HEK293 (cell line): ENCODE measurements around the gene PPHLN1.

ENCODE experiments used
- SALL2 ChIP-seq: fragments of 450-650 bp; formaldehyde crosslinking; IDR thresholded peaks from 2 replicates; pipeline ENCODE4 v1.5.0; 2017; ENCODE audit warnings: missing biosample characterization, mild to moderate bottlenecking, missing genetic modification characterization, borderline replicate concordance
- SP3 ChIP-seq: fragments of 450-650 bp; formaldehyde crosslinking; IDR thresholded peaks from 2 replicates; pipeline ENCODE4 v1.5.1; 2016; ENCODE audit warnings: missing biosample characterization, missing genetic modification characterization
- ZFP41 ChIP-seq: fragments of 450-650 bp; formaldehyde crosslinking; IDR thresholded peaks from 2 replicates; pipeline ENCODE4 v1.5.1; 2016; ENCODE audit warnings: missing biosample characterization, missing genetic modification characterization, borderline replicate concordance
- ZNF138 ChIP-seq: fragments of 450-650 bp; formaldehyde crosslinking; IDR thresholded peaks from 2 replicates; pipeline ENCODE4 v1.5.1; 2016; ENCODE audit warnings: missing biosample characterization, missing genetic modification characterization, borderline replicate concordance
- ZNF19 ChIP-seq: fragments of 450-650 bp; formaldehyde crosslinking; IDR thresholded peaks from 2 replicates; pipeline ENCODE4; 2016; ENCODE audit warnings: missing biosample characterization, missing genetic modification characterization, low read depth
- ZNF23 ChIP-seq: fragments of 450-650 bp; formaldehyde crosslinking; IDR thresholded peaks from 2 replicates; pipeline ENCODE4 v1.5.1; 2016; ENCODE audit warnings: missing biosample characterization, missing genetic modification characterization, borderline replicate concordance
- ZNF24 ChIP-seq: fragments of 450-650 bp; formaldehyde crosslinking; IDR thresholded peaks from 2 replicates; pipeline ENCODE4 v1.5.1; 2016; ENCODE audit warnings: missing biosample characterization, missing genetic modification characterization
- ZNF610 ChIP-seq: fragments of 450-650 bp; formaldehyde crosslinking; IDR thresholded peaks from 2 replicates; pipeline ENCODE4 v1.5.1; 2016; ENCODE audit warnings: missing biosample characterization, missing genetic modification characterization, borderline replicate concordance
- TF ChIP-seq, protein P1 (sequence below): fragments of 450-650 bp; formaldehyde crosslinking; IDR thresholded peaks from 2 replicates; pipeline ENCODE4 v1.5.1; 2017; ENCODE audit warnings: missing biosample characterization, missing genetic modification characterization
- TF ChIP-seq, protein P2 (sequence below): sonication (generic); formaldehyde crosslinking; IDR thresholded peaks from 2 replicates; pipeline ENCODE4 v1.8.1; 2022; ENCODE audit warnings: mild to moderate bottlenecking, moderate library complexity, missing genetic modification reagents
- TF ChIP-seq, protein P3 (sequence below): fragments of 450-650 bp; formaldehyde crosslinking; IDR thresholded peaks from 2 replicates; pipeline ENCODE4 v1.5.1; 2016; ENCODE audit warnings: missing biosample characterization, missing genetic modification characterization

DNA sequence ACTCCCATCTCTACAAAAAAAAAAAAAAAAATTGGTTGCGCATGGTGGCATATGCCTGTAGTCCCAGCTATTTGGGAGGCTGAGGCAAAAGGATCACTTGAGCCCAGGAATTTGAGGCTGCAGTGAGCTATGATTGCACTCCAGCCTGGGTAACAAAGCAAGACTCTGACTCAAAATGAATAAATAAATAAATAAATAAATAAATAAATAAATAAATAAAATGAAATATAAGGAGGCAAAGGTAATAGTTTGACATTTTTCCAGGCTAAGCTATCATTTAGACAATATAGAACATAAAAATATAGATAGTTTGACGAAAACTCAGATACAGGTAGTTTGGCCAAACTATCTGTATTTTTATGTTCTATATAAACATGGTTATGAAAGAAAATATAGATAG is 40.5 kb upstream of the PPHLN1 start:
- TF ChIP-seq ZFP41 (tag by site-specific recombination): no peak
- TF ChIP-seq, protein P1, sequence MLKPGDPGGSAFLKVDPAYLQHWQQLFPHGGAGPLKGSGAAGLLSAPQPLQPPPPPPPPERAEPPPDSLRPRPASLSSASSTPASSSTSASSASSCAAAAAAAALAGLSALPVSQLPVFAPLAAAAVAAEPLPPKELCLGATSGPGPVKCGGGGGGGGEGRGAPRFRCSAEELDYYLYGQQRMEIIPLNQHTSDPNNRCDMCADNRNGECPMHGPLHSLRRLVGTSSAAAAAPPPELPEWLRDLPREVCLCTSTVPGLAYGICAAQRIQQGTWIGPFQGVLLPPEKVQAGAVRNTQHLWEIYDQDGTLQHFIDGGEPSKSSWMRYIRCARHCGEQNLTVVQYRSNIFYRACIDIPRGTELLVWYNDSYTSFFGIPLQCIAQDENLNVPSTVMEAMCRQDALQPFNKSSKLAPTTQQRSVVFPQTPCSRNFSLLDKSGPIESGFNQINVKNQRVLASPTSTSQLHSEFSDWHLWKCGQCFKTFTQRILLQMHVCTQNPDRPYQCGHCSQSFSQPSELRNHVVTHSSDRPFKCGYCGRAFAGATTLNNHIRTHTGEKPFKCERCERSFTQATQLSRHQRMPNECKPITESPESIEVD (tag by site-specific recombination): no peak
- 0 out of 2 replicates have a peak, but pooled peaks have one; percentile 40 for TF ChIP-seq ZNF19
- no peak for TF ChIP-seq SP3
- TF ChIP-seq, protein P2, sequence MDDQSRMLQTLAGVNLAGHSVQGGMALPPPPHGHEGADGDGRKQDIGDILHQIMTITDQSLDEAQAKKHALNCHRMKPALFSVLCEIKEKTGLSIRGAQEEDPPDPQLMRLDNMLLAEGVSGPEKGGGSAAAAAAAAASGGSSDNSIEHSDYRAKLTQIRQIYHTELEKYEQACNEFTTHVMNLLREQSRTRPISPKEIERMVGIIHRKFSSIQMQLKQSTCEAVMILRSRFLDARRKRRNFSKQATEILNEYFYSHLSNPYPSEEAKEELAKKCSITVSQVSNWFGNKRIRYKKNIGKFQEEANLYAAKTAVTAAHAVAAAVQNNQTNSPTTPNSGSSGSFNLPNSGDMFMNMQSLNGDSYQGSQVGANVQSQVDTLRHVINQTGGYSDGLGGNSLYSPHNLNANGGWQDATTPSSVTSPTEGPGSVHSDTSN (CRISPR knock-in tag): no peak
- 0 out of 2 replicates have a peak, but pooled peaks have one; percentile 29 for TF ChIP-seq ZNF138 (tag by site-specific recombination)
- no peak for TF ChIP-seq ZNF24
- TF ChIP-seq SALL2: no peak
- no peak for TF ChIP-seq ZNF610 (tag by site-specific recombination)
- no peak for TF ChIP-seq ZNF23 (tag by site-specific recombination)
- TF ChIP-seq, protein P3, sequence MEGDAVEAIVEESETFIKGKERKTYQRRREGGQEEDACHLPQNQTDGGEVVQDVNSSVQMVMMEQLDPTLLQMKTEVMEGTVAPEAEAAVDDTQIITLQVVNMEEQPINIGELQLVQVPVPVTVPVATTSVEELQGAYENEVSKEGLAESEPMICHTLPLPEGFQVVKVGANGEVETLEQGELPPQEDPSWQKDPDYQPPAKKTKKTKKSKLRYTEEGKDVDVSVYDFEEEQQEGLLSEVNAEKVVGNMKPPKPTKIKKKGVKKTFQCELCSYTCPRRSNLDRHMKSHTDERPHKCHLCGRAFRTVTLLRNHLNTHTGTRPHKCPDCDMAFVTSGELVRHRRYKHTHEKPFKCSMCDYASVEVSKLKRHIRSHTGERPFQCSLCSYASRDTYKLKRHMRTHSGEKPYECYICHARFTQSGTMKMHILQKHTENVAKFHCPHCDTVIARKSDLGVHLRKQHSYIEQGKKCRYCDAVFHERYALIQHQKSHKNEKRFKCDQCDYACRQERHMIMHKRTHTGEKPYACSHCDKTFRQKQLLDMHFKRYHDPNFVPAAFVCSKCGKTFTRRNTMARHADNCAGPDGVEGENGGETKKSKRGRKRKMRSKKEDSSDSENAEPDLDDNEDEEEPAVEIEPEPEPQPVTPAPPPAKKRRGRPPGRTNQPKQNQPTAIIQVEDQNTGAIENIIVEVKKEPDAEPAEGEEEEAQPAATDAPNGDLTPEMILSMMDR (tag by site-specific recombination): no peak
